ENCODE results near the gene NELL2.

DNA sequence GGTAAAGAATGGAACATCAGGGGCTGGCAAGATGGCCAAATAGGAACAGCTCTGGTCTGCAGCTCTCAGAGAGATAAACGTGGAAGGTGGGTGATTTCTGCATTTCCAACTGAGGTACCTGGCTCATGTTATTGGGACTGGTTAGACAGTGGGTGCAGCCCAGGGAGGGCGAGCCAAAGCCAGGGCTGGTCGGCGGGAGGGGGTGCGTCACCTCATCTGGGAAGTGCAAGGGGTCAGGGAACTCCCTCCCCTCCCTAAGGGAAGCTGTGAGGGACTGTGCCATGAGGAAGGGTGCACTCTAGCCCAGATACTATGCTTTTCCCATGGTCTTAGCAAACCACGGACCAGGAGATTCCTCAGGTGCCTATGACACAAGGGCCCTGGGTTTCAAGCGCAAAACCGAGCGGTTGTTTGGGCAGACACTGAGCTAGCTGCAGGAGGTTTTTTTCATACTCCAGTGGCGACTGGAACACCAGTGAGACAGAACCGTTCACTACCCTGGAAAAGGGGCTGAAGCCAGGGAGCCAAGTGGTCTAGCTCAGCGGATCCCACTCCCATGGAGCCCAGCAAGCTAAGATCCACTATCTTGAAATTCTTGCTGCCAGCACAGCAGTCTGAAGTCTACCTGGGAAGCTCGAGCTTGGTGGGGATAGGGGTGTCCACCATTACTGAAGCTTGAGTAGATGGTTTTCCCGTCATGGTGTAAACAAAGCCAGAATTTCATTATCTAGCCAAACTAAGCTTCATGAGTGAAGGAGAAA lies 317.6 kb downstream of the NELL2 start:
- TF ChIP-seq, protein P1, sequence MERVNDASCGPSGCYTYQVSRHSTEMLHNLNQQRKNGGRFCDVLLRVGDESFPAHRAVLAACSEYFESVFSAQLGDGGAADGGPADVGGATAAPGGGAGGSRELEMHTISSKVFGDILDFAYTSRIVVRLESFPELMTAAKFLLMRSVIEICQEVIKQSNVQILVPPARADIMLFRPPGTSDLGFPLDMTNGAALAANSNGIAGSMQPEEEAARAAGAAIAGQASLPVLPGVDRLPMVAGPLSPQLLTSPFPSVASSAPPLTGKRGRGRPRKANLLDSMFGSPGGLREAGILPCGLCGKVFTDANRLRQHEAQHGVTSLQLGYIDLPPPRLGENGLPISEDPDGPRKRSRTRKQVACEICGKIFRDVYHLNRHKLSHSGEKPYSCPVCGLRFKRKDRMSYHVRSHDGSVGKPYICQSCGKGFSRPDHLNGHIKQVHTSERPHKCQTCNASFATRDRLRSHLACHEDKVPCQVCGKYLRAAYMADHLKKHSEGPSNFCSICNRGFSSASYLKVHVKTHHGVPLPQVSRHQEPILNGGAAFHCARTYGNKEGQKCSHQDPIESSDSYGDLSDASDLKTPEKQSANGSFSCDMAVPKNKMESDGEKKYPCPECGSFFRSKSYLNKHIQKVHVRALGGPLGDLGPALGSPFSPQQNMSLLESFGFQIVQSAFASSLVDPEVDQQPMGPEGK (CRISPR knock-in tag; IDR thresholded peaks at IDR 0.05; ENCODE audit: borderline replicate concordance), result no peak
- no peak for TF ChIP-seq GLIS3 (CRISPR knock-in tag; IDR thresholded peaks at IDR 0.05)
- TF ChIP-seq, protein P2, sequence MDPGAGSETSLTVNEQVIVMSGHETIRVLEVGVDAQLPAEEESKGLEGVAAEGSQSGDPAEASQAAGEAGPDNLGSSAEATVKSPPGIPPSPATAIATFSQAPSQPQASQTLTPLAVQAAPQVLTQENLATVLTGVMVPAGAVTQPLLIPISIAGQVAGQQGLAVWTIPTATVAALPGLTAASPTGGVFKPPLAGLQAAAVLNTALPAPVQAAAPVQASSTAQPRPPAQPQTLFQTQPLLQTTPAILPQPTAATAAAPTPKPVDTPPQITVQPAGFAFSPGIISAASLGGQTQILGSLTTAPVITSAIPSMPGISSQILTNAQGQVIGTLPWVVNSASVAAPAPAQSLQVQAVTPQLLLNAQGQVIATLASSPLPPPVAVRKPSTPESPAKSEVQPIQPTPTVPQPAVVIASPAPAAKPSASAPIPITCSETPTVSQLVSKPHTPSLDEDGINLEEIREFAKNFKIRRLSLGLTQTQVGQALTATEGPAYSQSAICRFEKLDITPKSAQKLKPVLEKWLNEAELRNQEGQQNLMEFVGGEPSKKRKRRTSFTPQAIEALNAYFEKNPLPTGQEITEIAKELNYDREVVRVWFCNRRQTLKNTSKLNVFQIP (CRISPR knock-in tag; IDR thresholded peaks at IDR 0.05; ENCODE audit: borderline replicate concordance, low read depth), result no peak
- TF ChIP-seq, protein P3, sequence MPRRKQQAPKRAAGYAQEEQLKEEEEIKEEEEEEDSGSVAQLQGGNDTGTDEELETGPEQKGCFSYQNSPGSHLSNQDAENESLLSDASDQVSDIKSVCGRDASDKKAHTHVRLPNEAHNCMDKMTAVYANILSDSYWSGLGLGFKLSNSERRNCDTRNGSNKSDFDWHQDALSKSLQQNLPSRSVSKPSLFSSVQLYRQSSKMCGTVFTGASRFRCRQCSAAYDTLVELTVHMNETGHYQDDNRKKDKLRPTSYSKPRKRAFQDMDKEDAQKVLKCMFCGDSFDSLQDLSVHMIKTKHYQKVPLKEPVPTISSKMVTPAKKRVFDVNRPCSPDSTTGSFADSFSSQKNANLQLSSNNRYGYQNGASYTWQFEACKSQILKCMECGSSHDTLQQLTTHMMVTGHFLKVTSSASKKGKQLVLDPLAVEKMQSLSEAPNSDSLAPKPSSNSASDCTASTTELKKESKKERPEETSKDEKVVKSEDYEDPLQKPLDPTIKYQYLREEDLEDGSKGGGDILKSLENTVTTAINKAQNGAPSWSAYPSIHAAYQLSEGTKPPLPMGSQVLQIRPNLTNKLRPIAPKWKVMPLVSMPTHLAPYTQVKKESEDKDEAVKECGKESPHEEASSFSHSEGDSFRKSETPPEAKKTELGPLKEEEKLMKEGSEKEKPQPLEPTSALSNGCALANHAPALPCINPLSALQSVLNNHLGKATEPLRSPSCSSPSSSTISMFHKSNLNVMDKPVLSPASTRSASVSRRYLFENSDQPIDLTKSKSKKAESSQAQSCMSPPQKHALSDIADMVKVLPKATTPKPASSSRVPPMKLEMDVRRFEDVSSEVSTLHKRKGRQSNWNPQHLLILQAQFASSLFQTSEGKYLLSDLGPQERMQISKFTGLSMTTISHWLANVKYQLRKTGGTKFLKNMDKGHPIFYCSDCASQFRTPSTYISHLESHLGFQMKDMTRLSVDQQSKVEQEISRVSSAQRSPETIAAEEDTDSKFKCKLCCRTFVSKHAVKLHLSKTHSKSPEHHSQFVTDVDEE (CRISPR knock-in tag; IDR thresholded peaks at IDR 0.05), result no peak
- TF ChIP-seq SNAI2 (CRISPR knock-in tag; IDR thresholded peaks at IDR 0.05), result no peak
- no peak for TF ChIP-seq BACH2 (CRISPR knock-in tag; IDR thresholded peaks at IDR 0.05; ENCODE audit: borderline replicate concordance)
- TF ChIP-seq OSR1 (CRISPR knock-in tag; IDR thresholded peaks at IDR 0.05), result no peak
- TF ChIP-seq ZFP30 (CRISPR knock-in tag; IDR thresholded peaks at IDR 0.05), result no peak

Data from SK-N-SH treated with all-trans-retinoic acid at 6 μM for 48 hours (cell line).